ENCODE data around the gene TFIP11.

The TFIP11 gene

DNA sequence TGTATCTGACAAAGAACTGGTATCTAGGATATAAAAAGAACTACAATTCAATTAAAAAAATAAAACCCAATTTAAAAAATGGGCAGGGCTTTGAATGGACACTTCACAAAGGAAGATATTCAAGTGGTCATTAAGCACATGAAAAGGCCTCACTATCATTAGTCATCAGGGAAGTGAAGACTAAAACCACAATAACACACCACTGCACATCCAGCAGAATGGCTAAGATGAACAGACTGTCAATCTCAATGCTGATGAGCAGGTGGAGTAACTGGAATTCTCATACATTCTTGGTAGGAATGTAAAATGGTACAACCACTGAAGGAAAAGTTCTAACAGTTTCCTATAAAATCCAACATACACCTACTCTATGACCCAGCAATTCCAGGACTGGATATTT is 37.6 kb downstream of the TFIP11 start:
- DNase-seq (ENCODE audit: low read depth): no peak
- no peak overlapping the region for H3K4me3 ChIP-seq (ENCODE audit: low read depth, low read length)
- TF ChIP-seq, protein P1, sequence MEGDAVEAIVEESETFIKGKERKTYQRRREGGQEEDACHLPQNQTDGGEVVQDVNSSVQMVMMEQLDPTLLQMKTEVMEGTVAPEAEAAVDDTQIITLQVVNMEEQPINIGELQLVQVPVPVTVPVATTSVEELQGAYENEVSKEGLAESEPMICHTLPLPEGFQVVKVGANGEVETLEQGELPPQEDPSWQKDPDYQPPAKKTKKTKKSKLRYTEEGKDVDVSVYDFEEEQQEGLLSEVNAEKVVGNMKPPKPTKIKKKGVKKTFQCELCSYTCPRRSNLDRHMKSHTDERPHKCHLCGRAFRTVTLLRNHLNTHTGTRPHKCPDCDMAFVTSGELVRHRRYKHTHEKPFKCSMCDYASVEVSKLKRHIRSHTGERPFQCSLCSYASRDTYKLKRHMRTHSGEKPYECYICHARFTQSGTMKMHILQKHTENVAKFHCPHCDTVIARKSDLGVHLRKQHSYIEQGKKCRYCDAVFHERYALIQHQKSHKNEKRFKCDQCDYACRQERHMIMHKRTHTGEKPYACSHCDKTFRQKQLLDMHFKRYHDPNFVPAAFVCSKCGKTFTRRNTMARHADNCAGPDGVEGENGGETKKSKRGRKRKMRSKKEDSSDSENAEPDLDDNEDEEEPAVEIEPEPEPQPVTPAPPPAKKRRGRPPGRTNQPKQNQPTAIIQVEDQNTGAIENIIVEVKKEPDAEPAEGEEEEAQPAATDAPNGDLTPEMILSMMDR (IDR thresholded peaks at IDR 0.05; ENCODE audit: low read depth, low read length, missing control alignments): no peak

DNA sequence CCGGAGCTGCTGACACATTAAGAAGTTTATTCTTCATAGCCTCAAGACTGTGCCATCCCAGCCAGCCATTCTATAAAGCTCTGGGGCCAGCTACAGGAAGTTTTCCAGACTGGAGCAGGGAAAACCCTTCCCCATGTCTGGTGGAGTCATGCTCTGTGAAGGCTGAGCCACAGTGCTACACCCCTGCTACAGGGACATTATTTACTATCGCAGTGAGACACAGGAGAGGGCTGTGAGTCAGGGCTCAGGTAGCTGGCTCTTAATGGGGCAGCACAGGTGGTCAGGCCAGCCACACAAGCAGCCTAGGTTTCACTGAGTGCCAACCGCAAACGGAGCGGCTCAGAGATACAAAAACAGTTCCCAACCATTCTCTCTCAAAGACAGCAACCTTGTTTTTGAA is 40.8 kb downstream of the TFIP11 start:
- TF ChIP-seq, protein P1 (IDR thresholded peaks at IDR 0.05; ENCODE audit: low read depth, low read length, missing control alignments): no peak
- H3K4me3 ChIP-seq (ENCODE audit: low read depth, low read length): no peak overlapping the region
- no peak for DNase-seq (ENCODE audit: low read depth)

DNA sequence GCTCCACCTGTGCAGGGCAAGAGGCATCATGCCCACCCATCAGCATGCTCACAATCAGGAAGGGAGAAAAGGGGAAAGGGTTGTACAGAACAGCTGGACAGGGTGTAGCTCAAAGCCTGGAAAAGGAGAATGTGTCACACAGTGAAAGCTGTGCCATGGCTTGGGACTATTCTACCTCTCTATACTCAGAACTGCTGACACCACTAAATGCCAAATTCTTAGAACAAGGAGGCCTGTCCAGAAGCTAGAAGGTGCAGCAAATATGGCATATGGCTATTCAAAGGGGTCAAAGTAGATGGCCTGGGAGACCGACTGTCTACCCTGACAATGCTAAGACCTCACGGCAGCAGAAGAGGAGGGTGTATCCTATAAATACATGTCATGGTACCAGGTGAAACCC is 41.5 kb downstream of the TFIP11 start:
- no peak for DNase-seq (ENCODE audit: low read depth)
- H3K4me3 ChIP-seq (ENCODE audit: low read depth, low read length): no peak overlapping the region
- TF ChIP-seq, protein P1 (IDR thresholded peaks at IDR 0.05; ENCODE audit: low read depth, low read length, missing control alignments): no peak

DNA sequence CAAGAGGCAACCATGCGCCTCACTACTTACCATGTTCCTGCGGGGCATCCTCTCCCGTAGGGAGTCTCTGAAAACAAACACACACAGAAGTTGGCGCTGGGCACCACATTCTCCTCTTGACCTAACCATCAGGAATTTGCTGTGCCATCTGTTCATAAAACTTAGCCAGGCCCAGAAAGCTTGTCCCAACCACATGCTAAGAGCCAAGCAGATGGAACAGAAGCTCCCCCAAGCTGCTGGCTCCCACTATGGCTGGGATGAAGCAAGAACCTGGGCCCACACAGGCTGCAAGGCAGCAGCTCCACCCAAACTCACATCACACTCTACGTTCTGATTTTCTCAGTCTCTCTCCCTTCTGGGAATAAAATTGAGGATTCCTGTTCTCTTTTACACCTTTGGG is 46.1 kb downstream of the TFIP11 start:
- no peak overlapping the region for H3K4me3 ChIP-seq (ENCODE audit: low read depth, low read length)
- TF ChIP-seq, protein P1 (IDR thresholded peaks at IDR 0.05; ENCODE audit: low read depth, low read length, missing control alignments): no peak
- no peak for DNase-seq (ENCODE audit: low read depth)

DNA sequence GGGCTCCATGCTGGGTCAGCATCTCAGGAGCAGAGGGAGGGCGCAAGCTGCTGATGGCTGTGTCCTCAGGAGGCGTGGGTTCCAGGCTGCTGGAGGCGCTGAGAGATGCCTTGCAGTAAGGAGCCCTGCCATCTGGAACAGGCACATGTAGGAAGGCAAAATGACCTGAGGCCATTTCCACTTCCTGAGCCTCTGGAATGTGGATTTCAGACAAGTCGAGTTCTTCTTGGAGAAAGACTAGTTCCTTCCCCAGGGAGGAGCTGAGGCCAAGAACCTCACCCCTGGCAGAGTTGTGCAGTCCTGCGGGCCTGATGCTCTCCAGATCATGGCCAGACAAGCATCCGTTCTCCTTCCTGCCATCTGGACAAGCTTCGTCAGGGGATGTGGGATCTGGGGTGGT is 48.0 kb downstream of the TFIP11 start:
- TF ChIP-seq, protein P1 (IDR thresholded peaks at IDR 0.05; ENCODE audit: low read depth, low read length, missing control alignments): no peak
- no peak for DNase-seq (ENCODE audit: low read depth)
- no peak overlapping the region for H3K4me3 ChIP-seq (ENCODE audit: low read depth, low read length)

DNA sequence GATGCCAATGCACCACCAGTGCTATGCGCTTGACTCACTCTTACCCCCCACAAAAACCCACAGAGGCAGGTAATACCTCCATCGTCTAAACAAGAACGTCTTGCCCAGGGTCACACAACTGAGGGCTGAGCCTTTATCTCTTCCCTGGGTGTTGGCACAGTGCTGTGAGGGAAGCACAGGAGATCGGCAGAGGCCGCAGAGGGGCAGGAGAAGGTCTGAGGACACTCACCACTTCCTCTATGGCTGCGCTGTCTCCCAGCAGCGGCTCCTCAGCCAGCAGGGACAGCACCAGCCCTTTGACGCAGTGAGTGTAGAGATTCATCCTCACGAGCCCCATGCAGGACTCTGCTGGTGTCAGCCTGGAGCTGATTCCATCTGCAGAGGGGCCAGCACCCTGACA is 48.6 kb downstream of the TFIP11 start:
- H3K4me3 ChIP-seq (ENCODE audit: low read depth, low read length): no peak overlapping the region
- TF ChIP-seq, protein P1 (IDR thresholded peaks at IDR 0.05; ENCODE audit: low read depth, low read length, missing control alignments): no peak
- no peak for DNase-seq (ENCODE audit: low read depth)

DNA sequence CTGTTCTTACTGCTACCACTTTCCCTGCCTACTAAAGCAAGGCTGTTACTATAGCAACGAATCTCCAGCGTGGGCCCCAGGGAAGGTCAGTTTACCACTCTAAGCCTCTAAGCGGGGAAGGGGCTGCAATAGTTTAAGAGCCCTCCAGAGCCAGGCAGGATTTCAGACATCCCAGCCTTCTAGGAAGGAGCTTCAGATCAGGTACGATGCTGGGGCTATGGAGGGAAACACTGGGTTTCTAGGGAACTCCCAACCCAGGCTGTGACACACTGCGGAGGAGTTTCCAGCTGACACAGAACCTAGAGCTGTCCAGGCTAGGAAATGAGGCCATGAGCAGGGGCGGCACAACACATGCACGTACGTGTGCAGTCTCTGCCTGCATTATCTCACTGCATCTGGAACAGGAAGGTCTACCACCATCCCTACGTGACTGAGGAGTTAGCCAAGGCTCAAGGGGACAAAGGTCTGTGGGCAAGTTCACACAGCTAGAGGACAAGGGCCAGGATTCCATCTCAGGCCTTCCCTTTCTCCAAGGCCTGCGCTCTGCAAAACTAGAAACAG is 49.1 kb downstream of the TFIP11 start:
- DNase-seq (ENCODE audit: low read depth): no peak
- TF ChIP-seq, protein P1 (IDR thresholded peaks at IDR 0.05; ENCODE audit: low read depth, low read length, missing control alignments): no peak
- H3K4me3 ChIP-seq (ENCODE audit: low read depth, low read length): no peak overlapping the region

Measured in GM12864 (cell line).